ENCODE results near the gene MPV17L2.
A peak's percentile ranks its signal among the peaks of the same experiment; 100 is the strongest.

Gene MPV17L2

GRCh38 chr19:18219911-18220631 lies 27.1 kb downstream of the MPV17L2 start:
- DNase-seq: no peak

- no peak for DNase-seq
Observed at GRCh38 chr19:18220632-18221275, 27.7 kb downstream of the MPV17L2 start.

GRCh38 chr19:18221815-18222725 lies 29.1 kb downstream of the MPV17L2 start:
- DNase-seq: no peak

GRCh38 chr19:18223860-18224524 lies 31.0 kb downstream of the MPV17L2 start:
- no peak for DNase-seq

- DNase-seq: peak; percentile 95
Observed at GRCh38 chr19:18224525-18225354, 31.7 kb downstream of the MPV17L2 start.

GRCh38 chr19:18225355-18225701 lies 32.3 kb downstream of the MPV17L2 start:
- no peak for DNase-seq

- DNase-seq: no peak
Observed at GRCh38 chr19:18225702-18226468, 32.9 kb downstream of the MPV17L2 start, which contains the start of gene PDE4C. Gene PDE4C (minus strand): TSS chr19:18226438. CDS start chr19:18226415, 23 bp downstream.

- DNase-seq: no peak
Observed at GRCh38 chr19:18226956-18227780, 34.1 kb downstream of the MPV17L2 start.

- DNase-seq: no peak
Observed at GRCh38 chr19:18227781-18228271, 34.8 kb downstream of the MPV17L2 start.

- no peak for DNase-seq
Observed at GRCh38 chr19:18229474-18229873, 36.5 kb downstream of the MPV17L2 start.

- no peak for DNase-seq
Observed at GRCh38 chr19:18229915-18230314, 36.9 kb downstream of the MPV17L2 start.

GRCh38 chr19:18230941-18231734 lies 38.1 kb downstream of the MPV17L2 start:
- DNase-seq: no peak

- DNase-seq: no peak
Observed at GRCh38 chr19:18231775-18232174, 38.8 kb downstream of the MPV17L2 start.

GRCh38 chr19:18232540-18233223 lies 39.7 kb downstream of the MPV17L2 start:
- peak; percentile 42 for DNase-seq

GRCh38 chr19:18233224-18233825 lies 40.3 kb downstream of the MPV17L2 start:
- no peak for DNase-seq

- no peak for DNase-seq
Observed at GRCh38 chr19:18234194-18234593, 41.2 kb downstream of the MPV17L2 start.

GRCh38 chr19:18239303-18239702 lies 46.3 kb downstream of the MPV17L2 start:
- no peak for DNase-seq

- DNase-seq: no peak
Observed at GRCh38 chr19:18245297-18245696, 52.3 kb downstream of the MPV17L2 start.

Measured in DMS79 (cell line).